ENCODE results near the gene PARP8. TPM values are rescaled to one million over a fixed set of nuclear protein-coding genes. Genes with fewer than 3 reads are reported as not detected.

PARP8 gene
- total and polyA plus RNA-seq, 2 of the 8 experiments (the other 6 are each of a cell fraction or from before 2014, with no cell fraction given) = 16.6 to 30.6 TPM

DNA sequence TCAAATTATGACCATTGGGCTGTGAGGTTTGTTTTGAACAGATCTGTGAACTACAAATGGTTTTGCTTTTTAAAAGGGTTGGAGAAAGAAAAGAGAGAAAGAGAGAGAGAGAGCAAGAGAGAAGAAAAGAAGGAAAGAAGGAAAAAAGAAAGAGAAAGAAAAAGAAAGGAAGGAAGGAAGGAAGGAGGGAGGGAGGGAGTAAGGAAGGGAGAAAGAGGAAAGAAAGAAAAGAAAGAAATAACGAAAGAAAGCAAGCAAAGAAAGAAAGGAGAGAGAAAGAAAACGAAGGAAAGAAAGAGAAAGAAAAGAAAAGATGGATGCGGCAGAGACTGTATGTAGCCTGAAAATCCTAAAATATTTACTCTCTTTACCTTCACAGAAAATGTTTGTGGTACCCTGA is 104.0 kb downstream of the PARP8 start:
- no peak overlapping the region for H4K5ac ChIP-seq (ENCODE audit: insufficient read length, low read depth, low read length)
- H3K27me3 ChIP-seq (replicated peaks in 1 of 4; ENCODE audit: control insufficient read depth in 3 of 4, extremely low read depth in 1 of 4, insufficient read depth in 3 of 4, low read length in 3 of 4) = peaks cover 0 to 1% (median 0%) of the 10 kb centered on the region in 4 experiments; a peak in 1 of 7 replicates
- H3K56ac ChIP-seq (replicated peaks; ENCODE audit: insufficient read length, low read depth, low read length) = no peak overlapping the region
- no peak overlapping the region for H3K18ac ChIP-seq (ENCODE audit: extremely low read depth, low read length)
- no peak overlapping the region for H3K4ac ChIP-seq (replicated peaks; ENCODE audit: insufficient read length, low read depth, low read length)
- no peak overlapping the region for H2BK20ac ChIP-seq (ENCODE audit: low read length)
- H4K20me1 ChIP-seq (replicated peaks in 1 of 2; ENCODE audit: control insufficient read depth in 1 of 2, insufficient read depth in 2 of 2, low read length in 2 of 2) = no peaks in the 10 kb centered on the region
- FAIRE-seq (no peak), DNase-seq (ENCODE audit: low read depth in 1 of 2, low spot score in 2 of 2) (no peak)
- H3K9ac ChIP-seq (replicated peaks in 1 of 4; ENCODE audit: extremely low read depth in 1 of 4, low read depth in 3 of 4, low read length in 3 of 4) = no peak overlapping the region
- no peak overlapping the region for H2BK12ac ChIP-seq (ENCODE audit: low read depth, low read length)
- no peak overlapping the region for H3K4me3 ChIP-seq (ENCODE audit: extremely low read depth in 1 of 4, insufficient read depth in 2 of 4, low read depth in 3 of 4, low read length in 4 of 4)
- CTCF ChIA-PET (ENCODE audit: partially characterized antibody) = no interaction called here
- peaks cover 12 to 21% of the 10 kb centered on the region in 2 experiments for H3K9me3 ChIP-seq (ENCODE audit: insufficient read depth in 2 of 2, low read depth in 1 of 2, low read length in 1 of 2)
- no peak overlapping the region for H2AK5ac ChIP-seq (ENCODE audit: low read depth, low read length)
- H2BK120ac ChIP-seq (replicated peaks; ENCODE audit: low read depth, low read length) = no peak overlapping the region
- H3K27ac ChIP-seq (ENCODE audit: low read depth, low read length) = no peak overlapping the region
- no peak overlapping the region for H2BK5ac ChIP-seq (ENCODE audit: low read depth, low read length)
- H3K23me2 ChIP-seq (ENCODE audit: low read depth, low read length) = no peaks in the 10 kb centered on the region
- 88% methylated on average over 3 of the region's 3 CpGs; no CpG with 5 or more reads in 1 of the 2 experiments for WGBS, 2 experiments (ENCODE audit: extremely low coverage in 1 of 2, insufficient coverage in 1 of 2, insufficient read length in 1 of 2, insufficient replicate concordance in 2 of 2, low coverage in 1 of 2, low lambda C conversion rate in 2 of 2, missing lambda C conversion rate in 1 of 2)
- peaks cover 0 to 28% (median 2%) of the 10 kb centered on the region in 4 experiments; a peak in 3 of 8 replicates for H3K36me3 ChIP-seq (ENCODE audit: control insufficient read depth in 2 of 4, insufficient read depth in 4 of 4, low read length in 3 of 4)
- no peak overlapping the region for H2BK15ac ChIP-seq (ENCODE audit: low read length)
- H3K4me2 ChIP-seq (ENCODE audit: insufficient read depth in 1 of 2, low read depth in 2 of 2, low read length in 2 of 2) = no peak overlapping the region
- no peak overlapping the region for H3K14ac ChIP-seq (ENCODE audit: insufficient read length)
- no peak overlapping the region for H4K91ac ChIP-seq (replicated peaks; ENCODE audit: insufficient read length, low read length)
- no peaks in the 10 kb centered on the region for H3K4me1 ChIP-seq (replicated peaks in 1 of 4; ENCODE audit: control insufficient read depth in 3 of 4, insufficient read depth in 4 of 4, low read length in 3 of 4)
- H3K23ac ChIP-seq (ENCODE audit: insufficient read length) = no peak overlapping the region
- TF ChIP-seq TEAD4 (IDR thresholded peaks at IDR 0.05; ENCODE audit: low read depth, low read length) (no peak), SP1 (IDR thresholded peaks at IDR 0.05; ENCODE audit: low read depth, low read length) (no peak), POLR2AphosphoS5 (IDR thresholded peaks at IDR 0.05; ENCODE audit: low read depth, low read length) (no peak), GTF2F1 (IDR thresholded peaks at IDR 0.05; ENCODE audit: borderline replicate concordance, low read depth, low read length) (no peak)
- H3K79me2 ChIP-seq (ENCODE audit: control insufficient read depth in 1 of 2, insufficient read depth in 2 of 2, low read length in 2 of 2) = no peaks in the 10 kb centered on the region
- POLR2A ChIA-PET (ENCODE audit: partially characterized antibody) = no interaction called here
- H4K8ac ChIP-seq (ENCODE audit: extremely low read depth, insufficient read depth, low read length) = no peak overlapping the region
- H2AFZ ChIP-seq (ENCODE audit: low read length) = no peak overlapping the region
- H3K79me1 ChIP-seq (ENCODE audit: low read depth, low read length) = no peaks in the 10 kb centered on the region

Data from H1 (cell line).